Ectodermal cell (in vitro differentiated cells): ENCODE results near the gene DAGLA.

Experiments used
- H3K27ac ChIP-seq: 2 replicates; pipeline ENCODE4 v1.7.0; 2013; ENCODE audit warnings: mild to moderate bottlenecking, low read depth, low read length; ENCODE audit not compliant: insufficient read depth, poor library complexity, severe bottlenecking
- H3K27me3 ChIP-seq: 2 replicates; pipeline ENCODE4 v1.7.0; 2013; ENCODE audit warnings: mild to moderate bottlenecking, low read length; ENCODE audit not compliant: insufficient read depth, control insufficient read depth, poor library complexity, severe bottlenecking
- H3K36me3 ChIP-seq: one replicate; pipeline ENCODE4 v1.7.0; 2013; ENCODE audit warnings: low read length; ENCODE audit not compliant: control insufficient read depth, insufficient read depth
- H3K4me1 ChIP-seq: one replicate; pipeline ENCODE4 v1.7.0; 2013; ENCODE audit warnings: low read length; ENCODE audit not compliant: control insufficient read depth, insufficient read depth
- H3K4me3 ChIP-seq: 2 replicates; pipeline ENCODE4 v1.7.0; 2013; ENCODE audit warnings: low read depth, low read length, control low read depth; ENCODE audit not compliant: insufficient read depth
- H3K9me3 ChIP-seq: 2 replicates; pipeline ENCODE4 v1.7.0; 2013; ENCODE audit warnings: mild to moderate bottlenecking, low read length, moderate library complexity; ENCODE audit not compliant: control insufficient read depth
- WGBS, 2 experiments: methylation state at CpG; one replicate each; pipeline ENCODE4 v1.1.7; 2013; ENCODE audit warnings: missing lambda C conversion rate in 2 of 2; 5-methylcytosine and 5-hydroxymethylcytosine counted together

Gene DAGLA

DNA sequence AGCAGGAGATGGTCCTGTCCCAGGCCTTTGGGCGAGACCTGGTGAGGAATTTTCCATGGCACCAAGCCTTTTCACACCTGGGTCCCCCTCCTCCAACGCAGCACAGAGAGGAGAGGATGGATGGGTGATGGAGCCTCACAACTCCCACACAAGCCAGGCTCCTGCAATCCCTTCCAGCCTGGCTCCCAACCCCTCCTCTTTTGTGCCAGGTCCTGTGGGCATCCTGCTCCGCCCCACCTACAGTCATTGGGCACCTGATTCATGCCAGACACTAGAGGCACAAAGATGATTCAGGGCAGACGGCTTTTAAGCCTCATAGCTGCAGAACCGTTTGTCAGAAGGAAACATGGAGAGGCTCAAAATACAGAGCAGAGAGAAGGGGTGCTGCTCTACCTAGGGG is 56.1 kb downstream of the DAGLA start:
- H3K4me3 ChIP-seq, result no peak overlapping the region
- no peaks in the 10 kb centered on the region for H3K36me3 ChIP-seq
- 89 to 94% methylated on average over 5 of the region's 5 CpGs for WGBS, 2 experiments
- H3K27ac ChIP-seq, result no peak overlapping the region
- H3K4me1 ChIP-seq, result no peaks in the 10 kb centered on the region
- H3K27me3 ChIP-seq, result no peaks in the 10 kb centered on the region
- H3K9me3 ChIP-seq, result no peaks in the 10 kb centered on the region

DNA sequence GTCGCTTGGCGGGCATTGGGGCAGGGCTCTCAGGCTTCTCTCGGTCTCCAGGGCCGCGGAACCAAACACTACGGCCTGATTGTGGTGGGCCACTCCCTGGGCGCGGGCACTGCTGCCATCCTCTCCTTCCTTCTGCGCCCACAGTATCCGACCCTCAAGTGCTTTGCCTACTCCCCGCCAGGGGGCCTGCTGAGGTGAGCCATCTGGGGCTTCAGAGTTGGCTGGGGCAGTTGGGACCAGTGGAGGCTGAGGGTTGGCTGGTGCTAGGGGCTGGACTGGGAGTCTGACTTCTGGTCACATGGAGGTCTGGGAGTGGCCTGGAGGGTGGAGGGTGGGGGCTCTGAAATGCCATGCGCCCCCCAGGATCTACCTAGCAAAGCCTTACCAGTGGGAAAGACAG is 56.9 kb downstream of the DAGLA start:
- Histone ChIP-seq H3K4me3 (no peak overlapping the region), H3K36me3 (no peaks in the 10 kb centered on the region), H3K27me3 (no peaks in the 10 kb centered on the region), H3K27ac (no peak overlapping the region), H3K4me1 (no peaks in the 10 kb centered on the region), H3K9me3 (no peaks in the 10 kb centered on the region)
- 93 to 96% methylated on average over 12 of the region's 12 CpGs for WGBS, 2 experiments

GRCh38 chr11:61737636-61738386 is 57.6 kb downstream of the DAGLA start:
- Histone ChIP-seq H3K4me1 (no peaks in the 10 kb centered on the region), H3K4me3 (no peak overlapping the region), H3K27me3 (no peaks in the 10 kb centered on the region), H3K36me3 (no peaks in the 10 kb centered on the region), H3K27ac (no peak overlapping the region), H3K9me3 (no peaks in the 10 kb centered on the region)
- 90% methylated on average over 23 of the region's 23 CpGs for WGBS, 2 experiments

DNA sequence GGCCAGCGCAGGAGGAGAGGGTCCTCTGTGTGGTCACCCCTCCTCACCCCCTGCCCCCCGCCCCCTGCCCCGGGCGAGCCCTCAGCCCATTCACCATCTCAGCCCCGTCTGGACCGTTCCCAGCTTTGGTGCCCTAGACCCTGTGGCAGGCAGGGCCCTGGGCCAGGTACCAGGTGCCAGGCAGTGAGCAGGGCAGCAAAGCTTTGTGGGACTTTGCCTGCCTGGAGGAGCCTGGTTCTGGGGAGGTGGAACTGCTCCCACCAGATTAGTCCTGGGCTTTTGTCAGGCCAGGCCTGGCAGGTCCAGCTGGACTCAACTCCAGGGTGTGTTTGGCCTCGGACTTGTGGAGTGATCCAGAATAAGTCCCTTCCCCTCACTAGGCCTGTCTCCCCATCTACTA is 58.6 kb downstream of the DAGLA start:
- no peaks in the 10 kb centered on the region for H3K4me1 ChIP-seq
- 87 to 88% methylated on average over 7 of the region's 7 CpGs for WGBS, 2 experiments
- H3K27me3 ChIP-seq, result no peaks in the 10 kb centered on the region
- H3K4me3 ChIP-seq, result no peak overlapping the region
- H3K36me3 ChIP-seq, result no peaks in the 10 kb centered on the region
- H3K9me3 ChIP-seq, result no peaks in the 10 kb centered on the region
- H3K27ac ChIP-seq, result no peak overlapping the region

GRCh38 chr11:61739413-61739812 is 59.2 kb downstream of the DAGLA start:
- H3K9me3 ChIP-seq, result no peaks in the 10 kb centered on the region
- no peak overlapping the region for H3K27ac ChIP-seq
- no peaks in the 10 kb centered on the region for H3K36me3 ChIP-seq
- no peaks in the 10 kb centered on the region for H3K27me3 ChIP-seq
- H3K4me3 ChIP-seq, result no peak overlapping the region
- H3K4me1 ChIP-seq, result no peaks in the 10 kb centered on the region
- 92 to 95% methylated on average over 15 of the region's 15 CpGs for WGBS, 2 experiments

DNA sequence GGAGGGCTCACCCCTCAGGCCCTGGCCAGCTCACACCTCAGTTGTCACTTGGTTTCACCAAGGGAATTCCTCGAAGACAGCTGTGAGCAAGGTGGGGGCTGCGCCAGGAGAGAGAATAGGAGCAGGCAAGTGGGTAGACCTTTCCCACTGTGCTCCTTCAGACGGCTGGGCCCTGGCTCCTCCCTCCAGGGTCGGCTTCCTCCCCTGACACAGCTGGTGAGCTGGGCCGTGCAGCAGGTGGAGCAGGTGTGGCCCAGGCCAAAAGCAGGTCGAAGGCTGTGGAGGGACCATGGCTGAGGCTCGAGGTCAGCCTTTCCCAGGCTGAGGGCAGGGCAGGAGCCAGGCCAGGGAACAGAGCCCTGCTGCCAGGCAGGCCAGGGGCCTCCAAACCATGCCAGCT is 59.8 kb downstream of the DAGLA start:
- WGBS, 2 experiments, result 71 to 75% methylated on average over 7 of the region's 7 CpGs
- H3K9me3 ChIP-seq, result no peaks in the 10 kb centered on the region
- no peak overlapping the region for H3K4me3 ChIP-seq
- no peak overlapping the region for H3K27ac ChIP-seq
- no peaks in the 10 kb centered on the region for H3K36me3 ChIP-seq
- H3K4me1 ChIP-seq, result peaks cover 4% of the 10 kb centered on the region
- no peaks in the 10 kb centered on the region for H3K27me3 ChIP-seq

DNA sequence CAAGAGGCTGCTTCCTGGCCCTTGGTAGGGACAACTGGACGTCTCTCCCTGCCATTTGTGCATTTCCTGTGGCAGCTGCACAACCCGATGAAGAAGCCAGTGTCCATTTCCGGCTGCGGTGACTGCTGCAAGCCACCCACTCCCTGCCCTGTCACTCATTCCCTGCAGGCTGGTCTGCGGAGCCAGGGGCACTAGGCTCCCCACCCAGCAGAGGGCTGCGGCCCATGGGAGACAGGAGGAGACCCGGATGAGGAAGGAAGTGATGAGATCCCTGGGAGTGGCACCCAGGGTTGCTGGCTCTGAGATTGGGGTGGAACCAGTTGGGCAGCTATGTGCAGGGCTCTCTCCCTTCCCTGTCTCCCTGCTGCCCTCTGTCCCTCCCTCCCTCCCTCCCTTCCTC is 62.2 kb downstream of the DAGLA start:
- no peaks in the 10 kb centered on the region for H3K36me3 ChIP-seq
- H3K4me1 ChIP-seq, result peaks cover 17% of the 10 kb centered on the region
- H3K4me3 ChIP-seq, result no peak overlapping the region
- 94% methylated on average over 7 of the region's 7 CpGs for WGBS, 2 experiments
- H3K9me3 ChIP-seq, result no peaks in the 10 kb centered on the region
- H3K27ac ChIP-seq, result no peak overlapping the region
- H3K27me3 ChIP-seq, result no peaks in the 10 kb centered on the region

GRCh38 chr11:61743486-61744095 is 63.4 kb downstream of the DAGLA start:
- Histone ChIP-seq H3K27ac (no peak overlapping the region), H3K9me3 (no peaks in the 10 kb centered on the region)

DNA sequence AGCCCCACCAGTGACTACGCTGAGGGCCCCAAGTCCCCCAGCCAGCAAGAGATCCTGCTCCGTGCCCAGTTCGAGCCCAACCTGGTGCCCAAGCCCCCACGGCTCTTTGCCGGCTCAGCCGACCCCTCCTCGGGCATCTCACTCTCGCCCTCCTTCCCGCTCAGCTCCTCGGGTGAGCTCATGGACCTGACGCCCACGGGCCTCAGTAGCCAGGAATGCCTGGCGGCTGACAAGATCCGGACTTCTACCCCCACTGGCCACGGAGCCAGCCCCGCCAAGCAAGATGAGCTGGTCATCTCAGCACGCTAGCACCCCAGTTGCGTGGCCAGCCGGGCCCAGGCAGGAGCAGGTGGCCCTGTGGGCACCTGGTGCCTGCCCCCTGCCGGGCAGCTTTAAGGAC is 64.0 kb downstream of the DAGLA start:
- H3K27ac ChIP-seq, result no peak overlapping the region
- no peaks in the 10 kb centered on the region for H3K9me3 ChIP-seq
- 92 to 94% methylated on average over 20 of the region's 20 CpGs for WGBS, 2 experiments
- H3K27me3 ChIP-seq, result no peaks in the 10 kb centered on the region
- no peaks in the 10 kb centered on the region for H3K36me3 ChIP-seq
- H3K4me3 ChIP-seq, result no peak overlapping the region
- H3K4me1 ChIP-seq, result peaks cover 21% of the 10 kb centered on the region

More at GRCh38 chr11:61743486-61744095, 63.4 kb downstream of the DAGLA start:
- Histone ChIP-seq H3K27me3 (no peaks in the 10 kb centered on the region), H3K36me3 (no peaks in the 10 kb centered on the region), H3K4me1 (peaks cover 17% of the 10 kb centered on the region), H3K4me3 (no peak overlapping the region)
- WGBS, 2 experiments, result 93% methylated on average over 42 of the region's 42 CpGs

DNA sequence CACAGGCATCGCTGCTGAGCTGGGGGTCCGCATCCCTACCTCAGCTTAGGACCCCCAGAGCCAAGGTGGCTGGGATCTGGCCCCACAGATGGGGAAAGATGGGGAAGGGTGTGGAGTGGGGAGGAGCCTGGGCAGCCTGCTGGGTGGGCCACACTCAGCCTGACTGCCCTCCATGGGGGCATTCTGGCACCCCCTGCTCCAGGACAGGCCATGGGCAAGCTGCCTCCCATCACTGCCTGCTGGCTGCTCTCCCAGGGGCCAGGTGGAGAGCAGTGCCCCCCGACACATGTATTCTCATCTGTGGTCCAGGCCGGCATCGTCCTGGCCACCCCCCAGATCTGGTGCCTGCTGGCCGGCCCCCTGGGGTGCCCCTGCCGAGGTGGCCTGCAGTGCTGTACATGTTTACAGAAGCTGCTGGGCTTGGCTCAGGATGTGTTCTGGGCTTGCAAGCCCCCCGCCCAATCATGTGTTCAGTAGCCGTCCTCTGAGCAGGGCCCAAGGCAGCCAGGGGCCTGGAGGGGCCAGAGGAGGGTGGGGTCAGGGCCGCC is 64.5 kb downstream of the DAGLA start:
- 91 to 92% methylated on average over 10 of the region's 10 CpGs for WGBS, 2 experiments
- Histone ChIP-seq H3K27me3 (no peaks in the 10 kb centered on the region), H3K4me3 (no peak overlapping the region), H3K4me1 (peaks cover 26% of the 10 kb centered on the region), H3K36me3 (no peaks in the 10 kb centered on the region), H3K9me3 (no peaks in the 10 kb centered on the region), H3K27ac (no peak overlapping the region)
